SK-N-SH treated with all-trans-retinoic acid at 6 μM for 48 hours (cell line): ENCODE data around the gene TLDC2.

Experiments used
- ATAC-seq: fragments of 200-7000 bp; cut with Tn5 transposase; 3 replicates; pipeline ENCODE4 v1.9.1; 2020; ENCODE audit warnings: mild to moderate bottlenecking, moderate library complexity
- ARNTL ChIP-seq: fragments of 450-650 bp; formaldehyde crosslinking; IDR thresholded peaks from 2 replicates; pipeline ENCODE4 v1.5.0; 2020; ENCODE audit warnings: low read depth, mild to moderate bottlenecking, moderate library complexity, borderline replicate concordance
- BACH2 ChIP-seq: fragments of 250-450 bp; sonication (Bioruptor Pico); IDR thresholded peaks from 2 replicates; pipeline ENCODE4 v1.9.0; 2021; ENCODE audit warnings: mild to moderate bottlenecking, borderline replicate concordance
- CREB5 ChIP-seq: fragments of 250-450 bp; sonication (Bioruptor Pico); IDR thresholded peaks from 2 replicates; pipeline ENCODE4 v1.5.1; 2020; ENCODE audit warnings: low read depth, mild to moderate bottlenecking, moderate library complexity
- CSDC2 ChIP-seq: fragments of 250-450 bp; sonication (Bioruptor Pico); IDR thresholded peaks from 2 replicates; pipeline ENCODE4 v1.5.0; 2020; ENCODE audit warnings: mild to moderate bottlenecking, moderate library complexity
- CSRNP3 ChIP-seq: fragments of 250-450 bp; sonication (Bioruptor Pico); IDR thresholded peaks from 2 replicates; pipeline ENCODE4 v1.5.1; 2021; ENCODE audit warnings: mild to moderate bottlenecking, moderate library complexity
- GLIS3 ChIP-seq: fragments of 250-450 bp; sonication (Bioruptor Pico); IDR thresholded peaks from 2 replicates; pipeline ENCODE4 v1.5.0; 2020; ENCODE audit warnings: mild to moderate bottlenecking, moderate library complexity
- ISL1 ChIP-seq: fragments of 250-450 bp; sonication (Bioruptor Pico); IDR thresholded peaks from 2 replicates; pipeline ENCODE4 v2.1.2; 2022; ENCODE audit warnings: mild to moderate bottlenecking, moderate library complexity
- OSR1 ChIP-seq: fragments of 250-450 bp; sonication (Bioruptor Pico); IDR thresholded peaks from 2 replicates; pipeline ENCODE4 v1.8.0; 2022; ENCODE audit warnings: moderate library complexity, mild to moderate bottlenecking, inconsistent platforms
- PATZ1 ChIP-seq: fragments of 250-450 bp; sonication (Bioruptor Pico); IDR thresholded peaks from 2 replicates; pipeline ENCODE4 v1.8.0; 2020; ENCODE audit warnings: mild to moderate bottlenecking, moderate library complexity, borderline replicate concordance
- PPARA ChIP-seq: fragments of 250-450 bp; sonication (Bioruptor Pico); IDR thresholded peaks from 2 replicates; pipeline ENCODE4 v1.5.0; 2020; ENCODE audit warnings: mild to moderate bottlenecking, borderline replicate concordance
- RARB ChIP-seq: fragments of 250-450 bp; sonication (Bioruptor Pico); IDR thresholded peaks from 2 replicates; pipeline ENCODE4 v1.8.0; 2021; ENCODE audit warnings: mild to moderate bottlenecking, moderate library complexity
- SNAI2 ChIP-seq: fragments of 250-450 bp; sonication (Bioruptor Pico); IDR thresholded peaks from 2 replicates; pipeline ENCODE4 v1.5.0; 2020; ENCODE audit warnings: mild to moderate bottlenecking, moderate library complexity
- TCF4 ChIP-seq: fragments of 250-450 bp; sonication (Bioruptor Pico); IDR thresholded peaks from 2 replicates; pipeline ENCODE4 v1.8.0; 2021; ENCODE audit warnings: mild to moderate bottlenecking, moderate library complexity, borderline replicate concordance
- TOX ChIP-seq: fragments of 250-450 bp; sonication (Bioruptor Pico); IDR thresholded peaks from 2 replicates; pipeline ENCODE4 v1.8.0; 2021; ENCODE audit warnings: mild to moderate bottlenecking, moderate library complexity, borderline replicate concordance
- TSHZ2 ChIP-seq: fragments of 250-450 bp; sonication (Bioruptor Pico); IDR thresholded peaks from 2 replicates; pipeline ENCODE4 v1.5.0; 2020; ENCODE audit warnings: mild to moderate bottlenecking, moderate library complexity
- ZFP3 ChIP-seq: fragments of 250-450 bp; sonication (Bioruptor Pico); IDR thresholded peaks from 2 replicates; pipeline ENCODE4 v1.5.0; 2020; ENCODE audit warnings: mild to moderate bottlenecking, moderate library complexity
- ZFP30 ChIP-seq: fragments of 450-650 bp; formaldehyde crosslinking; IDR thresholded peaks from 2 replicates; pipeline ENCODE4 v1.5.0; 2022; ENCODE audit warnings: mild to moderate bottlenecking, moderate library complexity
- ZNF565 ChIP-seq: fragments of 450-650 bp; formaldehyde crosslinking; conservative IDR thresholded peaks from 2 replicates; pipeline ENCODE4 v1.5.0; 2020; ENCODE audit warnings: low read depth, mild to moderate bottlenecking, moderate library complexity
- ZNF70 ChIP-seq: fragments of 450-650 bp; formaldehyde crosslinking; IDR thresholded peaks from 2 replicates; pipeline ENCODE4 v1.5.0; 2020; ENCODE audit warnings: mild to moderate bottlenecking, moderate library complexity
- TF ChIP-seq, protein P1 (sequence below): fragments of 250-450 bp; sonication (Bioruptor Pico); IDR thresholded peaks from 2 replicates; pipeline ENCODE4 v1.8.0; 2021; ENCODE audit warnings: low read depth, mild to moderate bottlenecking, moderate library complexity, borderline replicate concordance

TLDC2 gene

DNA sequence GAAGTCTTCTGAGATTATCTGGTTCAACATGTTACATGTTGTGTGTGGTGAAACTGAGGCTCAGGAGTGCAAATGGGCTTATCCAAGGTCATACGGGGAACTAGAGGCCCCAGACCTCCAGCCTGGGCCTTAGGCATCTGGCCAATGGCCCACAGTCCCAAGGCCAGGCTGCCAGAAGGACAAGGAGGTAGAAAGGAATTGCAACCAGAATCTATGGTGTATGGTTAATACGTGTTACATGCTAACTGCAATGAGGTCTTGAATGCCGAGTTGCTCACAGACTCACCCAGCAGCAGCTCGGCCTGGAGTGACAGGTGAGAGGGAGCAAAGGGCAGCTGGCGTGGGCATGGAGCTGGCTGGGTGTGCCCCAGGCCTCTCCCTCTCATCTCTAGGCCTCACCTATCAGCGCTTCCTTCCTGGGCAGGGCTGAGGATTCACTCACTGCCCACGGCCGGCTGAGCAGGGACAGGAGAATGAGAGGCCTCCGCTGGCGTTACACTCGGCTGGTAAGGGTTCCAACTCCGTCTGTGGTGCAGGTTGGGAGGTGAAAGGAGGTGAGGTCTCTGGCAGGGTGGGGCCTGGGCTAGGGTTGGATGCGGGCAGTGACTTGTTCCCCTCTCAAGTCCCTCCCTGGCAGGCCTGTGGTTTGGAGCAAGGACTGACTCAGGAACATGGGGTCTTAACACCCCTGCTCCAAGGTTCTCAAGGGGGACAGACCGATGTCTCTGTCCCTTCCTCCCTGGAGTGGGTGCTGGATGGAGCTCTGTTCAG, at the start of gene TLDC2:
Gene TLDC2 (plus strand): TSS at position 437 of the 771 bp plus-strand sequence. CDS start 37 bp downstream, at position 474.
- no peak for ATAC-seq

GRCh38 chr20:36826554-36827244, 49.2 kb upstream of the TLDC2 start:
- TF ChIP-seq PPARA (no peak), ZNF70 (CRISPR knock-in tag) (no peak), CSRNP3 (CRISPR knock-in tag) (no peak), ZNF565 (no peak), ZFP3 (CRISPR knock-in tag) (no peak), TSHZ2 (no peak), BACH2 (no peak), TOX (CRISPR knock-in tag) (no peak), CSDC2 (CRISPR knock-in tag) (no peak), TCF4 (no peak), CREB5 (CRISPR knock-in tag) (no peak), SNAI2 (no peak)
- TF ChIP-seq, protein P1, sequence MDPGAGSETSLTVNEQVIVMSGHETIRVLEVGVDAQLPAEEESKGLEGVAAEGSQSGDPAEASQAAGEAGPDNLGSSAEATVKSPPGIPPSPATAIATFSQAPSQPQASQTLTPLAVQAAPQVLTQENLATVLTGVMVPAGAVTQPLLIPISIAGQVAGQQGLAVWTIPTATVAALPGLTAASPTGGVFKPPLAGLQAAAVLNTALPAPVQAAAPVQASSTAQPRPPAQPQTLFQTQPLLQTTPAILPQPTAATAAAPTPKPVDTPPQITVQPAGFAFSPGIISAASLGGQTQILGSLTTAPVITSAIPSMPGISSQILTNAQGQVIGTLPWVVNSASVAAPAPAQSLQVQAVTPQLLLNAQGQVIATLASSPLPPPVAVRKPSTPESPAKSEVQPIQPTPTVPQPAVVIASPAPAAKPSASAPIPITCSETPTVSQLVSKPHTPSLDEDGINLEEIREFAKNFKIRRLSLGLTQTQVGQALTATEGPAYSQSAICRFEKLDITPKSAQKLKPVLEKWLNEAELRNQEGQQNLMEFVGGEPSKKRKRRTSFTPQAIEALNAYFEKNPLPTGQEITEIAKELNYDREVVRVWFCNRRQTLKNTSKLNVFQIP (CRISPR knock-in tag) = no peak
- TF ChIP-seq, all 23 proteins: peak for 0
- no peak for ATAC-seq

More for the DNA sequence above, at the start of gene TLDC2:
- TF ChIP-seq ZNF565 (no peak), TCF4 (no peak), OSR1 (CRISPR knock-in tag) (no peak), ISL1 (CRISPR knock-in tag) (no peak), GLIS3 (no peak), CSRNP3 (CRISPR knock-in tag) (no peak), ARNTL (CRISPR knock-in tag) (no peak), ZFP30 (no peak), RARB (no peak), BACH2 (no peak), PATZ1 (no peak), PPARA (no peak), TOX (CRISPR knock-in tag) (no peak), ZFP3 (CRISPR knock-in tag) (no peak), CSDC2 (CRISPR knock-in tag) (no peak)
- TF ChIP-seq, protein P1 (CRISPR knock-in tag) = no peak
